Measurements from ENCODE around the gene CEP76. TPM values are rescaled to one million over a fixed set of nuclear protein-coding genes. Genes with fewer than 3 reads are reported as not detected.

Gene CEP76
- polyA plus RNA-seq, 1 donor from 2014 or later: 21.4 TPM

DNA sequence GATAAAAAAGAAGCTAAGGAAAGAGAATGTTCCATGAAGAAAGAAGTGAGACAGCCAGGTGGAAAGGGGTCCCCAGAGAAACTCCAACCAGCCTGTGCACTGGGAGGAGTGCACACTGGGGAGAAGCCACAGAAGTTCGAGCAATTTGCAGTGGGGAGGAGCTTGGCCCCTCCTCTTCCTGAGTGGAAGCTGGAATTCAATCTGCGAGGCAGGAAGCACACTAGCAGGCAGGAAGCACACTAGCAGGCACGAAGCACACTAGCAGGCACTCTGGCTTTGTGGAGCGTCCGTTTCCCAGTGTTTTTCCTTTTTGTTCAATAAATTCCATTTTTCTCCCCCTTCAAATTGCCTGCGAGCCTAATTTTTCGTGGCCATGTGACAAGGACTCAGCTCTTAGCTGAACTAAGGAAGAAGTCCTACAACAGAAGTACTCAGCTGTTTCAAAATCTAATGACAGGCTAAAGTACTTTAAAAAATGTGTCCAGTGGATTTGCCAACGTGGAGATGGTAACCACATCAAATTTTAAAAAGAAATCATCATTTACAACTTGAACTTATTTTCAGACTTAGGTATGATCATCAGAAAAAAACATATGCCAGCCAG is 23.2 kb downstream of the CEP76 start:
- H3K27ac ChIP-seq (ENCODE audit: low read length): no peak overlapping the region
- no peak overlapping the region for H3K4me3 ChIP-seq (ENCODE audit: low read length)
- H4K20me1 ChIP-seq (ENCODE audit: insufficient read depth): no peaks in the 10 kb centered on the region

DNA sequence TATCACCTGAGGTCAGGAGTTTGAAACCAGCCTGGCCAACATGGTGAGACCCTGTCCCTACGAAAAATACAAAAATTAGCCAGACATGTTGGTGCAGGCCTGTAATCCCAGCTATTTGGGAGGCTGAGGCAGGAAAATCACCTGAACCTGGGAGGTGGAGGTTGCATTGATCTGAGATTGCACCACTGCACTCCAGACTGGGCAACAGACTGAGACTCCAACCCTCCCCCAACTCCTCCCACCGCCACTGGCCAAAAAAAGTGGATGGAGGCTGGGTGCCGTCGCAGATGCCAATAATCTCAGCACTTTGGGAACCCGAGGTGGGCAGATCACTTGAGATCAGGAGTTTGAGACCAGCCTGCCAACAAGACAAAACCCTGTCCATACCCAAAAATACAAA is 34.5 kb downstream of the CEP76 start:
- H3K4me3 ChIP-seq (ENCODE audit: low read length): no peak overlapping the region
- H3K4me2 ChIP-seq (ENCODE audit: low read length): no peak overlapping the region
- no peak overlapping the region for H3K9ac ChIP-seq (ENCODE audit: low read length)
- H4K20me1 ChIP-seq (ENCODE audit: insufficient read depth): no peaks in the 10 kb centered on the region
- H3K27me3 ChIP-seq (ENCODE audit: insufficient read depth, low read depth, low read length): no peaks in the 10 kb centered on the region
- no peaks in the 10 kb centered on the region for H3F3A ChIP-seq (ENCODE audit: insufficient read depth, low read length, poor library complexity, severe bottlenecking)
- no peak overlapping the region for H2AFZ ChIP-seq (ENCODE audit: low read depth, low read length)
- no peaks in the 10 kb centered on the region for H3K36me3 ChIP-seq (ENCODE audit: insufficient read depth, low read length)
- H3K9me2 ChIP-seq (ENCODE audit: insufficient read depth, low read length): no peaks in the 10 kb centered on the region
- TF ChIP-seq EP300 (conservative IDR thresholded peaks at IDR 0.05; ENCODE audit: poor library complexity, severe bottlenecking) (no peak), RAD21 (conservative IDR thresholded peaks at IDR 0.05) (no peak), EZH2 (IDR thresholded peaks at IDR 0.05; ENCODE audit: borderline replicate concordance, insufficient read depth, low read length, poor library complexity, severe bottlenecking) (no peak), MXI1 (conservative IDR thresholded peaks at IDR 0.05; ENCODE audit: poor library complexity, severe bottlenecking) (no peak), TAF1 (IDR thresholded peaks at IDR 0.05; ENCODE audit: low read depth) (no peak), SMC3 (conservative IDR thresholded peaks at IDR 0.05; ENCODE audit: poor library complexity) (no peak), POLR2AphosphoS5 (IDR thresholded peaks at IDR 0.05) (no peak)
- TF ChIP-seq, protein P1, sequence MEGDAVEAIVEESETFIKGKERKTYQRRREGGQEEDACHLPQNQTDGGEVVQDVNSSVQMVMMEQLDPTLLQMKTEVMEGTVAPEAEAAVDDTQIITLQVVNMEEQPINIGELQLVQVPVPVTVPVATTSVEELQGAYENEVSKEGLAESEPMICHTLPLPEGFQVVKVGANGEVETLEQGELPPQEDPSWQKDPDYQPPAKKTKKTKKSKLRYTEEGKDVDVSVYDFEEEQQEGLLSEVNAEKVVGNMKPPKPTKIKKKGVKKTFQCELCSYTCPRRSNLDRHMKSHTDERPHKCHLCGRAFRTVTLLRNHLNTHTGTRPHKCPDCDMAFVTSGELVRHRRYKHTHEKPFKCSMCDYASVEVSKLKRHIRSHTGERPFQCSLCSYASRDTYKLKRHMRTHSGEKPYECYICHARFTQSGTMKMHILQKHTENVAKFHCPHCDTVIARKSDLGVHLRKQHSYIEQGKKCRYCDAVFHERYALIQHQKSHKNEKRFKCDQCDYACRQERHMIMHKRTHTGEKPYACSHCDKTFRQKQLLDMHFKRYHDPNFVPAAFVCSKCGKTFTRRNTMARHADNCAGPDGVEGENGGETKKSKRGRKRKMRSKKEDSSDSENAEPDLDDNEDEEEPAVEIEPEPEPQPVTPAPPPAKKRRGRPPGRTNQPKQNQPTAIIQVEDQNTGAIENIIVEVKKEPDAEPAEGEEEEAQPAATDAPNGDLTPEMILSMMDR (IDR thresholded peaks at IDR 0.05; ENCODE audit: poor library complexity, severe bottlenecking): no peak
- TF ChIP-seq, protein P2, sequence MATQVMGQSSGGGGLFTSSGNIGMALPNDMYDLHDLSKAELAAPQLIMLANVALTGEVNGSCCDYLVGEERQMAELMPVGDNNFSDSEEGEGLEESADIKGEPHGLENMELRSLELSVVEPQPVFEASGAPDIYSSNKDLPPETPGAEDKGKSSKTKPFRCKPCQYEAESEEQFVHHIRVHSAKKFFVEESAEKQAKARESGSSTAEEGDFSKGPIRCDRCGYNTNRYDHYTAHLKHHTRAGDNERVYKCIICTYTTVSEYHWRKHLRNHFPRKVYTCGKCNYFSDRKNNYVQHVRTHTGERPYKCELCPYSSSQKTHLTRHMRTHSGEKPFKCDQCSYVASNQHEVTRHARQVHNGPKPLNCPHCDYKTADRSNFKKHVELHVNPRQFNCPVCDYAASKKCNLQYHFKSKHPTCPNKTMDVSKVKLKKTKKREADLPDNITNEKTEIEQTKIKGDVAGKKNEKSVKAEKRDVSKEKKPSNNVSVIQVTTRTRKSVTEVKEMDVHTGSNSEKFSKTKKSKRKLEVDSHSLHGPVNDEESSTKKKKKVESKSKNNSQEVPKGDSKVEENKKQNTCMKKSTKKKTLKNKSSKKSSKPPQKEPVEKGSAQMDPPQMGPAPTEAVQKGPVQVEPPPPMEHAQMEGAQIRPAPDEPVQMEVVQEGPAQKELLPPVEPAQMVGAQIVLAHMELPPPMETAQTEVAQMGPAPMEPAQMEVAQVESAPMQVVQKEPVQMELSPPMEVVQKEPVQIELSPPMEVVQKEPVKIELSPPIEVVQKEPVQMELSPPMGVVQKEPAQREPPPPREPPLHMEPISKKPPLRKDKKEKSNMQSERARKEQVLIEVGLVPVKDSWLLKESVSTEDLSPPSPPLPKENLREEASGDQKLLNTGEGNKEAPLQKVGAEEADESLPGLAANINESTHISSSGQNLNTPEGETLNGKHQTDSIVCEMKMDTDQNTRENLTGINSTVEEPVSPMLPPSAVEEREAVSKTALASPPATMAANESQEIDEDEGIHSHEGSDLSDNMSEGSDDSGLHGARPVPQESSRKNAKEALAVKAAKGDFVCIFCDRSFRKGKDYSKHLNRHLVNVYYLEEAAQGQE (IDR thresholded peaks at IDR 0.05; ENCODE audit: borderline replicate concordance): no peak
- H3K27ac ChIP-seq (ENCODE audit: low read length): no peak overlapping the region
- no peaks in the 10 kb centered on the region for H3K79me2 ChIP-seq (replicated peaks; ENCODE audit: insufficient read depth, low read length)
- H3K9me3 ChIP-seq (ENCODE audit: low read length): no peaks in the 10 kb centered on the region

More for the DNA sequence above, 23.2 kb downstream of the CEP76 start:
- Histone ChIP-seq H3K27me3 (ENCODE audit: insufficient read depth, low read depth, low read length) (no peaks in the 10 kb centered on the region), H3K36me3 (ENCODE audit: insufficient read depth, low read length) (no peaks in the 10 kb centered on the region), H3K9me3 (ENCODE audit: low read length) (no peaks in the 10 kb centered on the region), H3K4me2 (ENCODE audit: low read length) (no peak overlapping the region), H3K79me2 (replicated peaks; ENCODE audit: insufficient read depth, low read length) (no peaks in the 10 kb centered on the region), H2AFZ (ENCODE audit: low read depth, low read length) (no peak overlapping the region), H3F3A (ENCODE audit: insufficient read depth, low read length, poor library complexity, severe bottlenecking) (no peaks in the 10 kb centered on the region), H3K9me2 (ENCODE audit: insufficient read depth, low read length) (no peaks in the 10 kb centered on the region), H3K9ac (ENCODE audit: low read length) (no peak overlapping the region)
- TF ChIP-seq, protein P2 (IDR thresholded peaks at IDR 0.05; ENCODE audit: borderline replicate concordance): no peak
- TF ChIP-seq EZH2 (IDR thresholded peaks at IDR 0.05; ENCODE audit: borderline replicate concordance, insufficient read depth, low read length, poor library complexity, severe bottlenecking) (no peak), MXI1 (conservative IDR thresholded peaks at IDR 0.05; ENCODE audit: poor library complexity, severe bottlenecking) (no peak), POLR2AphosphoS5 (IDR thresholded peaks at IDR 0.05) (no peak), TAF1 (IDR thresholded peaks at IDR 0.05; ENCODE audit: low read depth) (no peak), EP300 (conservative IDR thresholded peaks at IDR 0.05; ENCODE audit: poor library complexity, severe bottlenecking) (no peak), SMC3 (conservative IDR thresholded peaks at IDR 0.05; ENCODE audit: poor library complexity) (no peak), RAD21 (conservative IDR thresholded peaks at IDR 0.05) (no peak)
- TF ChIP-seq, protein P1 (IDR thresholded peaks at IDR 0.05; ENCODE audit: poor library complexity, severe bottlenecking): no peak

Measured in neural cell (in vitro differentiated cells).